ENCODE data around the gene CLEC20A. TPM values are rescaled to one million over a fixed set of nuclear protein-coding genes. Genes with fewer than 3 reads are reported as not detected.
A peak's percentile ranks its signal among the peaks of the same experiment; 100 is the strongest.

Gene CLEC20A
- total and polyA plus RNA-seq, 2 experiments from 2014 or later = not detected

DNA sequence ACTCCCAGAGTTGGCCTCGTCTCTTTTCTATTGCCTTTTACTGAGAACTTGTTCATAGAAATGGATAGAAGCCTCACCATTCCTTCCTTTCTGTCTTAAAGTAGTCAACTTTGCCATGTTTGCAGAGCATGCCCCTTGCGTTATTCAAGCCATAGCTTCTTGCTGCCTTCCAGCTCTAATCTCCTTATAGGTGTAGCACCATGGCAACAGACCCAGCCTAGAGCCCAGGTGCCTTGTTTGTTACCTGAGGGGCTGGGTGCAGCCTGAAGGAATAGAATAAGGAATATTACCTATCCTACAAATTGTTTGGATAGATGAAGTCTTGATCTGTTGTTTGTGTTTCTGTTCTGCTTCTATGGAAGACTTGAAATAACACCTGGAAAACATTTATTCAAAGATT, 59.9 kb downstream of the CLEC20A start (continued):
- TF ChIP-seq, protein P1, sequence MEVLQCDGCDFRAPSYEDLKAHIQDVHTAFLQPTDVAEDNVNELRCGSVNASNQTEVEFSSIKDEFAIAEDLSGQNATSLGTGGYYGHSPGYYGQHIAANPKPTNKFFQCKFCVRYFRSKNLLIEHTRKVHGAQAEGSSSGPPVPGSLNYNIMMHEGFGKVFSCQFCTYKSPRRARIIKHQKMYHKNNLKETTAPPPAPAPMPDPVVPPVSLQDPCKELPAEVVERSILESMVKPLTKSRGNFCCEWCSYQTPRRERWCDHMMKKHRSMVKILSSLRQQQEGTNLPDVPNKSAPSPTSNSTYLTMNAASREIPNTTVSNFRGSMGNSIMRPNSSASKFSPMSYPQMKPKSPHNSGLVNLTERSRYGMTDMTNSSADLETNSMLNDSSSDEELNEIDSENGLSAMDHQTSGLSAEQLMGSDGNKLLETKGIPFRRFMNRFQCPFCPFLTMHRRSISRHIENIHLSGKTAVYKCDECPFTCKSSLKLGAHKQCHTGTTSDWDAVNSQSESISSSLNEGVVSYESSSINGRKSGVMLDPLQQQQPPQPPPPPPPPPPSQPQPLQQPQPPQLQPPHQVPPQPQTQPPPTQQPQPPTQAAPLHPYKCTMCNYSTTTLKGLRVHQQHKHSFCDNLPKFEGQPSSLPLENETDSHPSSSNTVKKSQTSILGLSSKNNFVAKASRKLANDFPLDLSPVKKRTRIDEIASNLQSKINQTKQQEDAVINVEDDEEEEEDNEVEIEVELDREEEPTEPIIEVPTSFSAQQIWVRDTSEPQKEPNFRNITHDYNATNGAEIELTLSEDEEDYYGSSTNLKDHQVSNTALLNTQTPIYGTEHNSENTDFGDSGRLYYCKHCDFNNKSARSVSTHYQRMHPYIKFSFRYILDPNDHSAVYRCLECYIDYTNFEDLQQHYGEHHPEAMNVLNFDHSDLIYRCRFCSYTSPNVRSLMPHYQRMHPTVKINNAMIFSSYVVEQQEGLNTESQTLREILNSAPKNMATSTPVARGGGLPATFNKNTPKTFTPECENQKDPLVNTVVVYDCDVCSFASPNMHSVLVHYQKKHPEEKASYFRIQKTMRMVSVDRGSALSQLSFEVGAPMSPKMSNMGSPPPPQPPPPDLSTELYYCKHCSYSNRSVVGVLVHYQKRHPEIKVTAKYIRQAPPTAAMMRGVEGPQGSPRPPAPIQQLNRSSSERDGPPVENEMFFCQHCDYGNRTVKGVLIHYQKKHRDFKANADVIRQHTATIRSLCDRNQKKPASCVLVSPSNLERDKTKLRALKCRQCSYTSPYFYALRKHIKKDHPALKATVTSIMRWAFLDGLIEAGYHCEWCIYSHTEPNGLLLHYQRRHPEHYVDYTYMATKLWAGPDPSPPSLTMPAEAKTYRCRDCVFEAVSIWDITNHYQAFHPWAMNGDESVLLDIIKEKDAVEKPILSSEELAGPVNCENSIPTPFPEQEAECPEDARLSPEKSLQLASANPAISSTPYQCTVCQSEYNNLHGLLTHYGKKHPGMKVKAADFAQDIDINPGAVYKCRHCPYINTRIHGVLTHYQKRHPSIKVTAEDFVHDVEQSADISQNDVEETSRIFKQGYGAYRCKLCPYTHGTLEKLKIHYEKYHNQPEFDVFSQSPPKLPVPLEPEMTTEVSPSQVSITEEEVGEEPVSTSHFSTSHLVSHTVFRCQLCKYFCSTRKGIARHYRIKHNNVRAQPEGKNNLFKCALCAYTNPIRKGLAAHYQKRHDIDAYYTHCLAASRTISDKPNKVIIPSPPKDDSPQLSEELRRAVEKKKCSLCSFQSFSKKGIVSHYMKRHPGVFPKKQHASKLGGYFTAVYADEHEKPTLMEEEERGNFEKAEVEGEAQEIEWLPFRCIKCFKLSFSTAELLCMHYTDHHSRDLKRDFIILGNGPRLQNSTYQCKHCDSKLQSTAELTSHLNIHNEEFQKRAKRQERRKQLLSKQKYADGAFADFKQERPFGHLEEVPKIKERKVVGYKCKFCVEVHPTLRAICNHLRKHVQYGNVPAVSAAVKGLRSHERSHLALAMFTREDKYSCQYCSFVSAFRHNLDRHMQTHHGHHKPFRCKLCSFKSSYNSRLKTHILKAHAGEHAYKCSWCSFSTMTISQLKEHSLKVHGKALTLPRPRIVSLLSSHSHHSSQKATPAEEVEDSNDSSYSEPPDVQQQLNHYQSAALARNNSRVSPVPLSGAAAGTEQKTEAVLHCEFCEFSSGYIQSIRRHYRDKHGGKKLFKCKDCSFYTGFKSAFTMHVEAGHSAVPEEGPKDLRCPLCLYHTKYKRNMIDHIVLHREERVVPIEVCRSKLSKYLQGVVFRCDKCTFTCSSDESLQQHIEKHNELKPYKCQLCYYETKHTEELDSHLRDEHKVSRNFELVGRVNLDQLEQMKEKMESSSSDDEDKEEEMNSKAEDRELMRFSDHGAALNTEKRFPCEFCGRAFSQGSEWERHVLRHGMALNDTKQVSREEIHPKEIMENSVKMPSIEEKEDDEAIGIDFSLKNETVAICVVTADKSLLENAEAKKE (CRISPR knock-in tag; IDR thresholded peaks at IDR 0.05) = no peak
- no peak for TF ChIP-seq ZNF331 (CRISPR knock-in tag; IDR thresholded peaks at IDR 0.05; ENCODE audit: low read depth)
- no peak for TF ChIP-seq EZH2phosphoT487 (IDR thresholded peaks at IDR 0.05; ENCODE audit: unreplicated experiment)
- no peak for TF ChIP-seq POLR2AphosphoS5 (IDR thresholded peaks at IDR 0.05; ENCODE audit: low read depth)
- TF ChIP-seq EZH2 (IDR thresholded peaks at IDR 0.05; ENCODE audit: low read depth, unreplicated experiment) = no peak
- TF ChIP-seq CREB1 (CRISPR knock-in tag; IDR thresholded peaks at IDR 0.05; ENCODE audit: low read depth) = no peak
- TF ChIP-seq STAT1 (IDR thresholded peaks at IDR 0.05; ENCODE audit: unreplicated experiment) = no peak

DNA sequence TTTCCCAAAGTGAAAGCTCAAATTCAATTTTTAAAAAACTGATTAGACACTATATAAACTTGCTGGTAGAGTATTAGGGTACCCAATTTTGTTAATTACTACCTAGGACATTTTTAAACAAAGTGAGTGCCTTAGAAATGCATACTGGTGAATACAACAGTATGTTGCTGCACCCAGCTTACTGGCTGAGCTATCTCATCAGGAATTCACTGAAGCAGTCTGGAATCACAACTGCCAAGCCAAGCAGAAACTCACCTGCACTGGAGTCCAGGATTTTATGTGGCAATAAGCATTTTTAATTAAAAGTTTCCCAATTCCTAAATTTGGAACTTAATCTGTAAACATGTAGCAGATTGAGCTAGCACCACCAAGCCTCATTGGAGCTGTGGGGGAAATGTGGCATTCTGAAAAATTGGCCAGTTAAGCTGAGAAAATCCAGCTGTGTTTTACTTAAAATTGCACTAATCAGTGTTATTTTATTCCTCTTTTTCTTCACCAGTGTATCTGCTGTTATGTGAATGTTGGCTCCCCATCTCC, 61.8 kb downstream of the CLEC20A start:
- Mint-ChIP-seq H3K9me3 (no peaks in the 10 kb centered on the region), H3K4me1 (peaks cover 20% of the 10 kb centered on the region), H3K27ac (no peak overlapping the region), H3K4me3 (no peak overlapping the region), H3K27me3 (ENCODE audit: insufficient read depth, low read depth, poor library complexity) (no peaks in the 10 kb centered on the region), H3K36me3 (ENCODE audit: low read depth) (no peaks in the 10 kb centered on the region; the same call in 2 of the 3 replicates)
- Histone ChIP-seq H2AFZ (no peak overlapping the region), H3K79me2 (replicated peaks; ENCODE audit: insufficient read depth) (no peaks in the 10 kb centered on the region), H3K36me3 (ENCODE audit: insufficient read depth) (no peaks in the 10 kb centered on the region; the same call in 1 of the 2 replicates), H3F3A (replicated peaks; ENCODE audit: low read depth) (no peaks in the 10 kb centered on the region), H3K9me2 (ENCODE audit: insufficient read depth) (no peaks in the 10 kb centered on the region), H4K20me1 (replicated peaks; ENCODE audit: insufficient read depth) (no peaks in the 10 kb centered on the region), H3K4me2 (no peak overlapping the region), H3K27ac (ENCODE audit: low read depth) (no peak overlapping the region), H3K27me3 (ENCODE audit: insufficient read depth) (no peaks in the 10 kb centered on the region), H3K4me1 (ENCODE audit: insufficient read depth) (peaks cover 17% of the 10 kb centered on the region; the same call in 1 of the 2 replicates), H3K4me3 (no peak overlapping the region)
- peak; percentile 57 for ATAC-seq
- no peak for DNase-seq (ENCODE audit: low spot score)
- TF ChIP-seq ZNF331 (CRISPR knock-in tag; IDR thresholded peaks at IDR 0.05; ENCODE audit: low read depth) = no peak

Data from GM23338 (cell line).